Esophagus mucosa (tissue), 1 donor: ENCODE data around the gene DUSP9. TPM values are rescaled to one million over a fixed set of nuclear protein-coding genes. Genes with fewer than 3 reads are reported as not detected.

ENCODE experiments used
- ATAC-seq: fragments of 200-7000 bp; cut with Tn5 transposase; one replicate; pipeline ENCODE4 v1.9.1; 2020
- total RNA-seq: library from RNA; stranded (reverse); gene quantifications from one replicate; pipeline ENCODE4 v1.2.4, GENCODE V29; 2023
- donor health status: DM: yes; HTN: yes; CAD: no.

DUSP9 gene
- total RNA-seq, 1 donor from 2014 or later, result 0.76 TPM

DNA sequence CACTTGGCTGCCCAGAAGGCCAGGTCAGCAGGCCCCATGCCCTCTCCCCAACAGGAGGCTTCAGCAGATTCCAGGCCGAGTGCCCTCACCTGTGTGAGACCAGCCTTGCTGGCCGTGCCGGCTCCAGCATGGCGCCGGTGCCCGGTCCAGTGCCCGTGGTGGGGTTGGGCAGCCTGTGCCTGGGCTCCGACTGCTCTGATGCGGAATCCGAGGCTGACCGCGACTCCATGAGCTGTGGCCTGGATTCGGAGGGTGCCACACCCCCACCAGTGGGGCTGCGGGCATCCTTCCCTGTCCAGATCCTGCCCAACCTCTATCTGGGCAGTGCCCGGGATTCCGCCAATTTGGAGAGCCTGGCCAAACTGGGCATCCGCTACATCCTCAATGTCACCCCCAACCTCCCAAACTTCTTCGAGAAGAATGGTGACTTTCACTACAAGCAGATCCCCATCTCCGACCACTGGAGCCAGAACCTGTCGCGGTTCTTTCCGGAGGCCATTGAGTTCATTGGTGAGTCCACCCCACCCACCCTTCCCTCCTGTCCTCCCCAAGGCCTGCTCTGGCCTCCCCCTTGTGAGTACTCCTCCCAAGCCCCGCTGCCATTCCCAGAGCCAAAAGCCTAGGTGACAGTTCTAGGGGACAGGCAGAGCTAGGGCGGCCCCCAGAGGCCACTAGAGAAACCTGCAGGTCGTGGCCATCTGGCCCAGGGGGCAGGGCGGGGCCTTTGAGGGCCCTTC lies 2.3 kb downstream of the DUSP9 start:
- no peak for ATAC-seq

DNA sequence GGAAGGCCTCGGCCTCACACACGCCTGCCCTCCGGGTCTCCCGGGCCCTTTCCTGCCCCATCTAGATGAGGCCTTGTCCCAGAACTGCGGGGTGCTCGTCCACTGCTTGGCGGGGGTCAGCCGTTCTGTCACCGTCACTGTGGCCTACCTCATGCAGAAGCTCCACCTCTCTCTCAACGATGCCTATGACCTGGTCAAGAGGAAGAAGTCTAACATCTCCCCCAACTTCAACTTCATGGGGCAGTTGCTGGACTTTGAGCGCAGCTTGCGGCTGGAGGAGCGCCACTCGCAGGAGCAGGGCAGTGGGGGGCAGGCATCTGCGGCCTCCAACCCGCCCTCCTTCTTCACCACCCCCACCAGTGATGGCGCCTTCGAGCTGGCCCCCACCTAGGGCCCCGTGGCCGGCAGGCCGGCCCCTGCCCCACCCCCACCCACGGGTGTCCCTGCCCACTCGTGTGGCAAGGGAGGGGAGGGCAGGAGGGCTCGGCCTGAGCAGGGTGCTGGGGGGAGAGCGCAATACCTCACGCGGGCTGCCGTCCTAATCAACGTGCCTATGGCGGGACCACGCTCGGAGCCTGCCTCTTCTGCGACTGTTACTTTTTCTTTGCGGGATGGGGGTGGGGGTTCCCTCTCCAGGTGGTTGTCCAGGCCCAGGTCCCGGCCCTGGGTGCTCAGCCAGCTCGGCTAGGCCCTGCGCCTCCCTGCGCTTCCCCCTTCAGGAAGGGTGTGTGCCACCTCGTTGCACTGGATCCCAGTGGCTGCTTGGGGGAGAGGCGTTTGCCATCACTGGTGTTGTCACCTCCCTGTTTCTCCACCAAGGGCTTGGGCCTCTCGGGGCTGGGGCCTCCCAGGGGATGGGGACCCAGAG lies 3.1 kb downstream of the DUSP9 start:
- no peak for ATAC-seq

DNA sequence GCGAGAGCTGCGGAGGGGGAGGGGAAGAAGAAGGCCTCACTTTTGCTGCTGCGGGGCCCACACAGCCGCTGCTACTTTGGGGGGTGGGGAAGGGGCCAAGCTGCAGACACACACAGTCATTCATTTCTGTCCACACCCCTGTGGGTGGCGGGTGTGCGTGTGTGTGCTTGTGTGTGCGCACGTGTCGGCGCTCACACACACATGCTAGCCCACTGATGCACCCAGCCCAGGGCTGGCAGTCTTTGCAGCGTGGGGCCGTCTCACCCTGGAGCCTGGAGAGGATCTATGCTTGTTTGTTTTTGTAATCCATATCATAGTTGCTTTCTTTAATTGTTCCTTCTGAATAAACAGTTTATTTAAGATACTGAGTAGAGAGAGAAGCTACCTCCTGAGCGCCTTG lies 4.0 kb downstream of the DUSP9 start:
- no peak for ATAC-seq

DNA sequence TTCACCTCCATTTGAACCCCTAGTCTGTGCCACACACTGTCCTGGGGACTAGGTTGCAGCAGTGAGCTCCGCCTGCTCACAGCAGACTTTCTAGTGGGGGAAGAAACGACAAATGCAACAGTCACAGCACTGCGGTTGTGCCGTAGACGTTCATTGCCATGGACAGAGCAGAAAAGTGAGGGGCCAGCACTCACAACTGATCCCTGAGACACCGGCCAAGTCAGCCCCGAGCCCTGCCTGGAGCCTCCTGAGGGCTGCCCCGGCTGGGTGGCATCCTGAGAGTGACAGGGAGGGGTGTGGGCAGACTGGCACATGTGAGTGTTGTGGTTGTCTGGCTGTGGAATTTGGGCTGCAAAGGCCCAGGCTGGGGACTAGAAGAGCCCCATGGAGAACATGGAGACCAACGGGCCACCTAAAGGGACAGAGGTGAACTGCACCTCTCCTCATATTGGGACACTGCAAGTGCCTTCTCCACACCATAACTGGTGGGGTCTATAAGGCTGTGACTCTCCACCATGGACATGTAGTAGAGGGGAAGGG lies 4.6 kb downstream of the DUSP9 start:
- ATAC-seq, result peak; percentile 40

DNA sequence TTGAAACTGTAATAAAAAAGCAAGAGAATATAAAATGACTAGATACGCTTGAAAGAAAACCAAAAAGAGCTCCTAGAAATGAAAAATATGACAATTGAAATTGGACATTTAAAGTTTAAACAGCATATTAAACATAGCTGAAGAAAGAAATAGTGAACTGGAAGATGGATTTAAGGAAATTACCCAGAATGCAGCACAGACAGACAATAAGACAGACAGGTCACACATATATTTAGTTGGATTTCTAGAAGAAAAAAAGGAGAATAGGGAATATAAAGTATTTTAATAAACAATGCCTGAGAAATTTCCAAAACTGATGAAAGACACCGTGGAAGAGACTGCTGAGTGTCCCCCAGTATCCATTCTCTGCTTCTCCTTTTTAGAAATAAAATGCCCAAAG lies 6.6 kb downstream of the DUSP9 start:
- ATAC-seq, result no peak

DNA sequence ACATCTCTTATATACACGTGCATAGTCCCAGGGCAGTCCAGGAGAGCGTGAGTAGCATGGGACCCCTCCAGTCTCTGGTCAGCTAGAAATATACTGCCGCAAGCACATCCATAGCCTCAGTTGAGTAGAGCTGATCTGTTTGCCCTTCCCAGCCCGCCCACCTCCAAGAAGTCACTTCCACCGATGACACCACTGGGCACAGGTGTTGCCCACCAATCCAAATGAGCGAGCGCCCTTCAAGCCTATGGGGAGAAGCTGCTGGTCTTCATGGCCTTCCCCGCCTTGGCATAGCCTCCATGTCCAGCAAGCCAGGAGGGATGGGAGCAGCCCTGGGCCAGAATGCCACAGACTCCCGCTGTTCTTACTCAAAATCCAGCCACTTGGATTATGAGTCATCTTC lies 10.2 kb downstream of the DUSP9 start:
- ATAC-seq, result no peak

DNA sequence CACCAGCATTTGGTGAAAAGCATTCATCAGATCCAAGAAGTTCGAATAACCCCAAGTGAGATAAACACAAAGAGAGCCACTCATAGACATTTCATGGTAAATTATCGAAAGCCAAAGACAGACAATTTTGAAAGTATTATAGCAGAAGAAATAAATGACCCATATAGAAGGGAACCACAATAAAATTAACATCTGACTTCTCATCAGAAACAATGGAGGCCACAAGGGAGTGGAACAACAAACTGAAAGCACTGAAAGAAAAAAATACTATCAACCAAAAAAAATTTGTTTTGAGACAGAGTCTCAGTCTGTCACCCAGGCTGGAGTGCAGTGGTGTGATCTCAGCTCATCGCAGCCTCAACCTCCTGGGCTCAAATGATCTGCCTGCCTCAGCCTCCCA lies 12.3 kb downstream of the DUSP9 start:
- no peak for ATAC-seq

DNA sequence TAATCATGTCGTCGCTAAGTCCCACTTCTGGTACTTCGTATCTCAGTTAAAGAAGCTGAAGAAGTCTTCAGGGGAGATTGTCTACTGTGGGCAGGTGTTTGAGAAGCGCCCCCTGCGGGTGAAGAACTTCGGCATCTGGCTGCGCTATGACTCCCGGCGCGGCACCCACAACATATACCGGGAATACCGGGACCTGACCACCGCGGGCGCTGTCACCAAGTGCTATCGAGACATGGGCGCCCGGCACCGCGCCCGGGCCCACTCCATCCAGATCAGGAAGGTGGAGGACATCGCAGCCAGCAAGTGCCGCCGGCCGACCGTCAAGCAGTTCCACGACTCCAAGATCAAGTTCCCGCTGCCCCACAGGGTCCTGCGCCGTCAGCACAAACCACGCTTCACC lies 15.3 kb downstream of the DUSP9 start:
- ATAC-seq, result no peak

DNA sequence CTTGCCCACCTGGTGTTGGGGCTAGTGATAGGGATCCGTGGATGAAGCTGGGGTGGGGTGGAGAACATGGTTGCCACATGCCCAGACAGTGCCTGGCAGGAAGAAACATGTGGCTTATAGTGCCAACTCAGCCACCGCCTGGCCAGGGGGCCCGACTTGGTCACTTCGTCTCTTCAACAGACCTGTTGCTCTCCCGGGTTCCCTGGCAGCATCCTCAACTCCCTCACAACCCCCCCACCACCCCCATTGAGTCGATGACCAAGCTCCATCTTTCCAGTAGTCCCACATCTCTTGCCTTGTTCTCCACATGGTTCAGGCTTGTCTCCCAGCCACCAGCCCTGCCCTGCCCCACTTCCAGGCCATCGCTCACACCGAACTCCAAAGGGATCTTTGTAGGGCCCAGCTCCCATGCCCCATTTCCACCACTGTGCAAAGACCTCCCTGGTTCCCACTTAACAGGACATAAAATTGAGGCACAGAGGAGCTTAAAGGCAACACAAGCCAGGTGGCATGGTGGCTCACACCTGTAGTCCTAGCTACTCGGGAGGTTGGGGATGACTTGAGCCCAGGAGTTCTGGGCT lies 18.8 kb downstream of the DUSP9 start:
- no peak for ATAC-seq

DNA sequence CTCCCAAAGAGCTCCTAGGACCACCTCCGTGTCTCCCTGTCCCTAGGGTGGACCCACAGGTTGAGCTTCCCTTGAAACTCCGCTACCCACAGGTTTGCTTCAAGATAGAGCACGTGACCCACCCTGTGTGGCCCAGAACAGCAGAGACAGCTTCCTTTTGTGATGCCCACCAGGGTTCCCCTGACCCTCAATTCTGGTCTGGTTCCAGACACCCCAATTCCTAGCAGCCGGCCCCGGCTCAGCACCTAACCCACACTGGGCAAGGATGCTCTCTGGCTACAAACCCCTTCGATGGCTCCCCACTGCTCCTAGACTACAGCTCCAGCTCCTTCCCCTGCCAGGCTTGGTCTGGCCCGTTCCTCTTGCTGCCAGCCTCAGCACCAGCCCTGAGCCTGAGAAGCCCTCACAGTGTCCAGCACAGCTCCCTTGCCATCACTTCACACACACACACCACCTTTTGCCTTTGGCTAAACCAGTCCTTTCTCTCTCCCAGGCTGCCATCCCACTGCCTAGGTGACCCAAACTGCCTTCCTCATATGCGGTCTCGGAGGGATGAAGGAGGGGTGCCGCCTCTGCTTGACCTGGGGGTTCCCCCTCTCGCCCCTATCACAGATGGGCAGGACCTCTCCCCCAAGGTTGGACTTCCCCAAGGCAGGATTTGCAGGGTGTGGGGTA lies 20.4 kb downstream of the DUSP9 start:
- ATAC-seq, result no peak

DNA sequence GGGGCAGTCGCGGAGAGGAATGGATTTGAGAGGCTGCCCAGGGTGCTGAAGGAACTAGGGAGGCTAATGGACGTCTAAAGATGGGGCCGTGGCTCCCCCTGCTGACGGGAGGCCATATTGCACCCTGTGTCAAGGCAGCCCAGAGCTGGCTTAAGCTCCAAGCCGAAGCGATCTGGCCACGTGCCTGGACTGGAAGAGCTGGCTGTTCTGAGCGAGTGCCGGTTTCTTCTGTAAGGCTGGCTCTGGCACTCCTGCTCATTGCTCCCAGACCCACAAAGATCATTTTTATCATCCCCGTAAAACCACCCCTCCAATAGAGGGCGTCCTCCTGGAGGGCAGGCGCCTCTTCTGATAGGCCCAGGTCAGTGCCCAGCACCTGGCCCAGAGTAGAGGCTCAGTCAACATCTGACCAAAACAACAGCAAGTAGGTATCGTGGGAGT lies 21.0 kb downstream of the DUSP9 start:
- ATAC-seq, result peak; percentile 91

DNA sequence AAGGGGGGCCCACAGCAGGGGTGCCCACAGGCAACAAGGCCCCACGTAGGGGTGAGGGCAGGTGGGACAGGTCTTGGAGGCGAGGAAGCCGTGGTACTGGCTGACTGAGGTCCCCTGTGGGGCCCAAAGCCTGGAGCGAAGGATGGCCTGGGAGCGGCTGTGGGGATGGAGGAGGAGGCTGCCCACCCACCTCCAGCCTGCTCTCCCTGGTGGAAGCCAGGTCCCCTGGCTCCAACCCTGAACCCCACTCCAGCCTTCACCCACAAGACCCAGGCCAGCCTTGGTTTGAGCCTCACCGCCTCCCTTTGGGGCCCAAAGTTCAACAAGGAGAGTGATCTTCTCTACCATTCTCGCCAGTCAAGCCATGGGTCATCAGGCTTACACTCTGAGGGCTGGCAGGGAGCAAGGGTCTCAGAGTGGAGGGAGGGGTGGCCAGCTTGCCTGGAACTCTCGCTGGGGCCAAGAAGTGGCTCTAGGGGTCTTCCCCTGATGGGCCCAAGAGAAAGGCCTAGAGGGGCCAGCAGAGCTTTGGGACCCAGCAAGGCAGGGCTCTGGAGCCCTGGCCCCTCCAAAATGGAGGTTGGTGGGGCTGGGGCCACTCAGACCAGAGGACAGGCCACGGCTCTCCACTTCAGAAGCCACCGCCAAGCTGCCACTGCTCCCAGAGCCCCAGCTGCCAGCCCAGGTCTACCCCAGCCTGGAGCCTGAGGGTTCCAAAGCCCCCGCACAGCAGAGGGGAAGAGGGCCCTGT lies 21.6 kb downstream of the DUSP9 start:
- ATAC-seq, result no peak

DNA sequence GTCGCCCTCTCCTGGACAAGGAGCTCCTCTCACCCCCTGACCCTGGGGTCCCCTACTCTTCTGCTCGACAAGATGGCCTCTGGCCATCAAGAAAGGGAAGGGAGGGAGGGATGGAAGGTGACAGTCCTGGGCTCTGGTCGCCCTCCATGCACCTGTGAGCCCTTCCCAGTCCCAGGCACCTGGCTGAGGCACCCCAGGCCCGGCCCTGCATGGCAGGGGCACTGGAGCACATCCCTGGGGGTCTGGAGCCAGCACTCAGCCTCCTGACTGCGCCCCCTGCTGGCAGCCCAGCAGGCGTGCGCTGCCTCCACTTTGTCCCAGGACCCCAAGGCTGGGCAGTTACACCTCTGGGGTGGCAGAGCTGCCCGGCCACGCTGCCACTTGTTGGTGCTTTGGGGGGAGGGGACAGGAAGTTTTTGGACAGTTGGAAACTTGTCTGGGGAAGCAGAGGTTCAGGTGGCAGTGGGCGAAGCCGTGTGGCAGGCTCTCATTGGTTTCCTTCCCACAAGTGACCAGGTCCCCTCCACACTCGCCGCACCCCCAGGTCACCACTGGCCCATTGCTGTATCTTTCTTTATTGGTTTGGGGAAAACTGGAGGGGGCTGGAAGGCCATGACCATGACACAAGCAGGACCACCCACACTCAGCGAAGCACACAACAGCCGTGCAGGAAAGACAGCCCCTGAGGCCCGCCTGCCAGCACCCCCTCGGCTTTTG lies 22.3 kb downstream of the DUSP9 start:
- ATAC-seq, result no peak

DNA sequence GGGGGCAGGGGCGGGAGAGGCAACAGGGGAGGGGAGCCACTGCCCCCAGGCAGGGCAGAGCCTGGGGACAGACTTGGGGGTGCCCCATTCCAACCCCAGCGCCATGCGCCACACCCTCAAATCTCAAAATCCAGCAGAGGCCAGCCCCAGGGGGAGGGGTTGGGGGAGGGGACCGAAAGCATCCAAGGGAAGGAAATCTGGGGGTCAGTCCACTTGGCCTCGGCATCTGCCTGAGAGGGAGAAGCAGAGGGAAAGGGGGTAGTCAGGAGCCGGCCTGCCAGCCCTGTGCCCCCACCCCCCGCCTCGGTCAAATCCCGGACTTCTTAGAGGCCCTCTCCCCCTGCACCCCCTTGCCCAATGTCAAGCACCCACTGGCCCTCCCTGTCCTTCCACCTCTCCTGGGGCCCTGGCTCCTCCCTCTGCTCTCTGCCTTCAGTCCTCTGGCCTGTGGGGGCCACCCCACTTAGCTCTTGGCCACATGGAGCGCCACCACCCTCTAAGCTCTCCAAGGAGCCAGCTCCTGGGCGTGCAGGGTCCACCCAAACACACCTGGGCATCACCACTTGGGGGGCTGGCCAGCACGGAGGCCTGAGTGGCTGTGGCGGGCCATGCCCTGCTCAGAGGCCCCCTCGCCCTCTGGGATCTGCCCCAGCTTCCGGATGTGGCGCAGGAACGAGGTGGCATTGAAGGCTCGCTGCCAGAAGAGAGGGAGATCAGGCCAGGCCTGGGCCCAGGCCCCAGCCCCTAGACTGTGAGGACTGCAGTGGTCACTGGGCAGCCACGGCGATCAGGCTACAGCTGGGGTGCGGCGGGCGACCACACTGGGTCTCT lies 23.1 kb downstream of the DUSP9 start:
- ATAC-seq, result no peak

DNA sequence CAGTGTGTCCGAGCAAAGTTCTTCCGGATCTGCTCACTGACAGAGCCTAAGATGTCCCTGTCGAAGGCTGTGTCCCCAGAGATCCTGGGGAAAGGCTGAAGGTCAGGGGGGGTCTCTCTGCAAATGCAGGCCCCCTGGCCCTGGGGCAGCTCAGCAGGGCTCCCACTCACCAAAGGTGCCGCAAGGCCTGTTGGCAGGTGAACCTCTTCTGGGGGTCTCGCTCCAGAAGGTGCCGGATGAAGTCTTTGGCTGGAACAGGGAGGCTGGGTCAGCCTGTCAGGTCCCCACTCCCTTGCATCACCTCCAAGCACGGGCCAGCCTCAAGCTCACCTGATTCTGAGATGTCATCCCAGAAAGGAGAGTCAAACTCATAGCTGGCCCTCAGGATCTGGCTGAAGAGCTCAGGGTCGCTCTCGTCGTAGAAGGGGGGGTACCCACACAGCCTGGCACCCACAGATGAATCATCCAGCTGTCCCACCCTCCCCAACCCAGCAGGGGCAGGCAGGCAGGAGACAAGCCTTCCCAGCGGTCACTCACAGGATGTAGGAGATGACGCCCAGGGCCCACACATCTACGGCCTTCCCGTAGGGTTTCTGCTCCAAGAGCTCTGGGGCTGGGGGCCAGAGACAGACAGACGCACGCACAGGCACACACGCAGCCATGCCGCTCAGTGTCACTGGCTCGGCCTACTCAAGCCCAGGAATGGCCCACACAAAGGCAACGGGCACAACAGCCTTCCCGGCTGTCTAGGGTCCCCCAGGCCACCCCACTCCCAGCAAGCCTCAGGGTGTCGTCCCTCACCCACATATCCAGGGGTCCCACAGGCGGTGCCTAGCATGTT lies 24.0 kb downstream of the DUSP9 start:
- ATAC-seq, result no peak

DNA sequence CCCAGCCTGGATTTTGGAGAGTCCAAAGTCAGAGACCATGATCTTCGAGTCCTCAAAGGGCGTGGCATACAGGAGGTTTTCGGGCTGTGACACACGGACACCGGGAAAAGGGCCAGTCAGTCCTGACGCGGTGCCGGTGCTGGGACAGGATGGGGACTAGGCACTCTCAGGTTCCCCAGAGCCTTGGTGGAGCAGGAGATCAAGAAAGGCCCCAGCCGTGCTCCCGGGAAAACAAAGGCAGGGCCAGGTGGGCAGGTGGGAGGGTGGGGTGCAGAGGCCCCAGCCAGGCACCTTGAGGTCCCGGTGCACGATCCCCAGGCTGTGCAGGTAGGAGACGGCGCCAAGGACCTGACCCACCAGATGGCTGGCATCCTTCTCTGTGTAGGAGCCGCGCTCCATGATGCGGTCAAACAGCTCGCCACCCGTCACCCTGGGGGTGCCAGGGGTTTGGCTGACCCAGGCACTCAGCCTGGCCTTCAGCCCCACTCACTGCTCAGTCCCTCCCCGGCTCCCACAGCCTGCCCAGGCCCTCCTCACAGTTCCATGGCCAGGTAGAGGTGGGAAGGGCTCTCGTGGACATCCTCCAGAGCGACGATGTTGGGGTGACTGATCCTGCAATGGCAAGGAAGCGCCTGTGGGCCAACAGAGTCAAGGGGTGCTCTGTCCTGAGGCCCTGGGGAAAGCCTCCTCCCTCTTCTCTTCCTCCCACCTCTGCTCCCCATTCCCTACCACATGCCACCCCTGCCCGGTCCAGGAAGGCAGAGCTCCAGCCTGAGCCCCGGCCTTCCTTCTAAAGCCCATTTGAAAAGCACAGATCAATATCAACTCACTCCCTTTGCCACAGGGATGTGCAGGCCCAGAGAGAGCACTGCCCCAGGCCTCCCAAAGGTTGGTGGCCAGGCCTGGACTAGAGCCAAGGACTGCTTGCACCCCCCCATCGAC lies 24.9 kb downstream of the DUSP9 start:
- no peak for ATAC-seq

DNA sequence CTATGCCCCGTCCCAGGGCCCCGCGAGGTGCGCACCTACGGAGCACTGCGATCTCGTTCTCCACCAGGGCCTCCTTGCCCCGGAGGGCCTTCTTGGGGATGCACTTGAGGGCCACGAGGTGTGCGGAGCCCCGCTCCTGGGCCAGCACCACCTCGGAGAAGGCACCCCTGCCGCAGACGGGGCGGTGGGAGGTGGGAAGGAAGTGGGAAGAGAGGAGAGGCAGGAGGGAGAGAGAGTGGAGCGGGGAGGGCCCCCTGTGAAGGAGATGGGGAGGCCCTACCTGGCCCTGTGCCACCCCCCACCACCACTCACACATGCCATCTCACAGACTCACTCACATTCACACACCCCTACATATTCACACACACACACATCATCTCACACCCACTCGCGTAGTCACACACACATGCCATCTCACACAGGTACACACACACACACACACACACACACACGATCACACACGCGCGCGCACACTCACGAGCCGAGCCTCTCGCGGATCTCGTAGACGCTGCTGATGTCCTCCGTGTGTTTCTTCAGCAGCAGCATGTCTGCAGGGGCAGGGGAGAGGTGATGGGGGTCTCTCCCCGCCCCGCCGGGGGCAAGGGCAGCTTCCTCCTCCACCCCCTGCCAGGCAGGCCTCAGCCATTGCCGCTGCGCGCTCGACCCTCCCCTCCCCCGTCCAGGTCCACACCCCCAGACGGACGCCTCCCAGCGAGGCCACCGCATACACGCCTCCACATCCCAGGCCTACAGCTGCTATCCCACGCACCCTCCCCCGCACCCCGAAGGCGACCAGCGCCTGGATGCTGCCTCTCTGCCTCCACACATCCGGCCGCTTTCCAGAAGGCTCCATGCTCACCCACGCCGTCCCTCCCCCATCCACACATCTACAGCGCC lies 25.8 kb downstream of the DUSP9 start:
- ATAC-seq, result no peak
